ENCODE data around the gene DNM2.

DNA sequence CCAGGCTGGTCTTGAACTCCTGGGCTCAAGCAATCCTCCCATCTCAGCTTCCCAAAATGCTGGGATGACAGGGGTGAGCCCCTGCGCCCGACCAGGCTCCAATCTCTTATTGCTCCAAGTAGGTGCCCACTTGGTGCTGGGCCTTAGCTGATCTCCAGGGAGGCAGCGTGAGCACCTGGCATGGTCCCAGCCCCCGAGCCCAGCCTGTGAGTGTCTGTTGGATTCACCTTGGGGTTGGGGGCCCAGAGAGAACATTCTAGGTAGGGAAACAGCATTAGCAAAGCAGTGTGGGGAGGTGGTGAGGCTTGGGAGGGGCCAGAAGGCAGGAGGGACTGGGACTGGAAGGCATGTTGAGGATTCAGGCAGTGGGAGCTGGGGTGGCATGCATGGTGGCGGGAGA, 45.5 kb downstream of the DNM2 start:
- TF ChIP-seq CTCF (IDR thresholded peaks at IDR 0.05; ENCODE audit: insufficient read depth, low read depth, low read length) (no peak), EZH2 (IDR thresholded peaks at IDR 0.05; ENCODE audit: insufficient read depth, low read length) (no peak)

Measured in astrocyte (in vitro differentiated cells and primary cell).